WTC11 (cell line): ENCODE results near the gene SYPL1. TPM values are rescaled to one million over a fixed set of nuclear protein-coding genes. Genes with fewer than 3 reads are reported as not detected.
A peak's percentile ranks its signal among the peaks of the same experiment; 100 is the strongest.

Experiments
- ATAC-seq: fragments of 200-7000 bp; cut with Tn5 transposase; 2 replicates; pipeline ENCODE4 v1.10.0; 2021; ENCODE audit warnings: mild to moderate bottlenecking, moderate library complexity
- CTCF ChIA-PET: fragments of 300-600 bp; sonication (Branson Sonifier 250); formaldehyde crosslinking; loops from one replicate; lab custom pipeline; 2021; ENCODE audit warnings: antibody characterized with exemption; lab: Charles Lee
- POLR2A ChIA-PET: fragments of 350-600 bp; sonication (Branson Sonifier 250); formaldehyde crosslinking; loops from one replicate; lab custom pipeline; 2021; ENCODE audit warnings: antibody characterized with exemption; lab: Charles Lee
- DNase-seq: peaks from one replicate; pipeline ENCODE4 v3.0.0; 2021; ENCODE audit warnings: low spot score
- H3K27ac Mint-ChIP-seq: 2 replicates; pipeline ENCODE4 v1.8.0; 2021; ENCODE audit warnings: mixed read lengths
- H3K27me3 Mint-ChIP-seq: 2 replicates; pipeline ENCODE4 v1.8.0; 2021; ENCODE audit warnings: low read depth, mild to moderate bottlenecking, moderate library complexity, mixed read lengths
- H3K36me3 Mint-ChIP-seq: 2 replicates; pipeline ENCODE4 v1.8.0; 2021; ENCODE audit warnings: mixed read lengths
- H3K4me1 Mint-ChIP-seq: 2 replicates; pipeline ENCODE4 v1.8.0; 2022; ENCODE audit warnings: mixed read lengths
- H3K4me3 Mint-ChIP-seq: 2 replicates; pipeline ENCODE4 v1.8.0; 2021; ENCODE audit warnings: mild to moderate bottlenecking, moderate library complexity, mixed read lengths
- H3K9me3 Mint-ChIP-seq: 2 replicates; pipeline ENCODE4 v1.8.0; 2021; ENCODE audit warnings: mixed read lengths
- ETV6 ChIP-seq: sonication (generic); formaldehyde crosslinking; IDR thresholded peaks from 2 replicates; pipeline ENCODE4 v1.8.1; 2022; ENCODE audit warnings: mild to moderate bottlenecking, missing genetic modification reagents
- FOXK1 ChIP-seq: sonication (generic); formaldehyde crosslinking; IDR thresholded peaks from 2 replicates; pipeline ENCODE4 v1.8.0; 2022; ENCODE audit warnings: mild to moderate bottlenecking, moderate library complexity, missing genetic modification reagents
- JAZF1 ChIP-seq: fragments of 250-450 bp; sonication (Bioruptor Pico); IDR thresholded peaks from 2 replicates; pipeline ENCODE4 v1.9.0; 2021; ENCODE audit warnings: moderate library complexity, mild to moderate bottlenecking, inconsistent platforms
- TCF7 ChIP-seq: sonication (generic); formaldehyde crosslinking; IDR thresholded peaks from 2 replicates; pipeline ENCODE4 v1.8.0; 2022; ENCODE audit warnings: mild to moderate bottlenecking, low read depth, missing genetic modification reagents, moderate library complexity
- TEAD1 ChIP-seq: sonication (generic); formaldehyde crosslinking; IDR thresholded peaks from 2 replicates; pipeline ENCODE4 v1.8.0; 2022; ENCODE audit warnings: mild to moderate bottlenecking, missing genetic modification reagents
- TP53 ChIP-seq: sonication (generic); formaldehyde crosslinking; IDR thresholded peaks from 2 replicates; pipeline ENCODE4 v1.8.1; 2023; ENCODE audit warnings: mild to moderate bottlenecking, missing genetic modification reagents
- ZNF121 ChIP-seq: sonication (generic); formaldehyde crosslinking; IDR thresholded peaks from 2 replicates; pipeline ENCODE4 v1.8.0; 2023; ENCODE audit warnings: missing genetic modification reagents
- ZNF423 ChIP-seq: fragments of 250-450 bp; sonication (Bioruptor Pico); IDR thresholded peaks from 2 replicates; pipeline ENCODE4 v2.1.2; 2022; ENCODE audit warnings: mild to moderate bottlenecking, moderate library complexity
- total RNA-seq: library from RNA; stranded (reverse); gene quantifications from 3 replicates; pipeline ENCODE4 v1.2.3, GENCODE V29; 2021
- TF ChIP-seq, protein P1 (sequence below): fragments of 250-450 bp; sonication (Bioruptor Pico); IDR thresholded peaks from 2 replicates; pipeline ENCODE4 v1.9.0; 2021; ENCODE audit warnings: mild to moderate bottlenecking
- TF ChIP-seq, protein P2 (sequence below): sonication (generic); formaldehyde crosslinking; IDR thresholded peaks from 2 replicates; pipeline ENCODE4 v1.8.1; 2022; ENCODE audit warnings: mild to moderate bottlenecking, missing genetic modification reagents, moderate library complexity, borderline replicate concordance
- TF ChIP-seq, protein P3 (sequence below): sonication (generic); formaldehyde crosslinking; IDR thresholded peaks from 2 replicates; pipeline ENCODE4 v1.8.0; 2022; ENCODE audit warnings: missing genetic modification reagents
- TF ChIP-seq, protein P4 (sequence below): sonication (generic); formaldehyde crosslinking; IDR thresholded peaks from 2 replicates; pipeline ENCODE4 v1.8.0; 2022; ENCODE audit warnings: mild to moderate bottlenecking, missing genetic modification reagents
- TF ChIP-seq, protein P5 (sequence below): fragments of 250-450 bp; sonication (Bioruptor Pico); conservative IDR thresholded peaks from 2 replicates; pipeline ENCODE4 v1.9.0; 2021; ENCODE audit warnings: mild to moderate bottlenecking
- TF ChIP-seq, protein P6 (sequence below): fragments of 200-600 bp; IDR thresholded peaks from 2 replicates; pipeline ENCODE4 v1.8.0; 2022; ENCODE audit warnings: antibody characterized with exemption

Gene SYPL1
- total RNA-seq, 1 experiment from 2014 or later, result 54.8 TPM

DNA sequence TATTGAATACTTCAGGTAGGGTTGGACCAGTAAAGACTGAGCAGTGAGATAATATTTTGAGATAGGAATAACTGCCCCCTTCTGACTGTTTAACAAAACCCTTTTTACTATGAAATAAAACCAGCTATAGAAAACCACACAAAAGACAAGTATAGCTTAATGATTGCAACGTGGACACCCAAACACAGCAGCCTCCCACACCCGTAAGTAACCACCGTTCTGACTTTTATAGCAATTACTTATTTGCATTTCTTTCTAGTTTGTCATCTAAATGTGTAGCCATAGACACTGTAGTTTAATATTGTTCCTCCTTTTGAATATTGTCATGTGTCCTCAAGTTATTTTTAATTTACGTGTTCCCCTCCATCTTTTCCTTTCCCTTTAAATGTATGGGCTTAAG, 42.9 kb upstream of the SYPL1 start:
- no peak overlapping the region for H3K27ac Mint-ChIP-seq
- ChIA-PET CTCF (interaction anchor here (1.1 to 3.9 kb wide), 7 partner anchors 13 to 278 kb away, joined by 3 to 44 read pairs (median 10); no protein-coding TSS in a partner anchor), POLR2A (no interaction called here)
- TF ChIP-seq, protein P1, sequence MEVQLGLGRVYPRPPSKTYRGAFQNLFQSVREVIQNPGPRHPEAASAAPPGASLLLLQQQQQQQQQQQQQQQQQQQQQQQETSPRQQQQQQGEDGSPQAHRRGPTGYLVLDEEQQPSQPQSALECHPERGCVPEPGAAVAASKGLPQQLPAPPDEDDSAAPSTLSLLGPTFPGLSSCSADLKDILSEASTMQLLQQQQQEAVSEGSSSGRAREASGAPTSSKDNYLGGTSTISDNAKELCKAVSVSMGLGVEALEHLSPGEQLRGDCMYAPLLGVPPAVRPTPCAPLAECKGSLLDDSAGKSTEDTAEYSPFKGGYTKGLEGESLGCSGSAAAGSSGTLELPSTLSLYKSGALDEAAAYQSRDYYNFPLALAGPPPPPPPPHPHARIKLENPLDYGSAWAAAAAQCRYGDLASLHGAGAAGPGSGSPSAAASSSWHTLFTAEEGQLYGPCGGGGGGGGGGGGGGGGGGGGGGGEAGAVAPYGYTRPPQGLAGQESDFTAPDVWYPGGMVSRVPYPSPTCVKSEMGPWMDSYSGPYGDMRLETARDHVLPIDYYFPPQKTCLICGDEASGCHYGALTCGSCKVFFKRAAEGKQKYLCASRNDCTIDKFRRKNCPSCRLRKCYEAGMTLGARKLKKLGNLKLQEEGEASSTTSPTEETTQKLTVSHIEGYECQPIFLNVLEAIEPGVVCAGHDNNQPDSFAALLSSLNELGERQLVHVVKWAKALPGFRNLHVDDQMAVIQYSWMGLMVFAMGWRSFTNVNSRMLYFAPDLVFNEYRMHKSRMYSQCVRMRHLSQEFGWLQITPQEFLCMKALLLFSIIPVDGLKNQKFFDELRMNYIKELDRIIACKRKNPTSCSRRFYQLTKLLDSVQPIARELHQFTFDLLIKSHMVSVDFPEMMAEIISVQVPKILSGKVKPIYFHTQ, result no peak
- no peak for TF ChIP-seq TP53 (CRISPR knock-in tag)
- no peak for TF ChIP-seq TCF7 (CRISPR knock-in tag)
- no peak for TF ChIP-seq ZNF423
- TF ChIP-seq, protein P2, sequence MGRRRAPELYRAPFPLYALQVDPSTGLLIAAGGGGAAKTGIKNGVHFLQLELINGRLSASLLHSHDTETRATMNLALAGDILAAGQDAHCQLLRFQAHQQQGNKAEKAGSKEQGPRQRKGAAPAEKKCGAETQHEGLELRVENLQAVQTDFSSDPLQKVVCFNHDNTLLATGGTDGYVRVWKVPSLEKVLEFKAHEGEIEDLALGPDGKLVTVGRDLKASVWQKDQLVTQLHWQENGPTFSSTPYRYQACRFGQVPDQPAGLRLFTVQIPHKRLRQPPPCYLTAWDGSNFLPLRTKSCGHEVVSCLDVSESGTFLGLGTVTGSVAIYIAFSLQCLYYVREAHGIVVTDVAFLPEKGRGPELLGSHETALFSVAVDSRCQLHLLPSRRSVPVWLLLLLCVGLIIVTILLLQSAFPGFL (CRISPR knock-in tag), result no peak
- TF ChIP-seq, protein P3, sequence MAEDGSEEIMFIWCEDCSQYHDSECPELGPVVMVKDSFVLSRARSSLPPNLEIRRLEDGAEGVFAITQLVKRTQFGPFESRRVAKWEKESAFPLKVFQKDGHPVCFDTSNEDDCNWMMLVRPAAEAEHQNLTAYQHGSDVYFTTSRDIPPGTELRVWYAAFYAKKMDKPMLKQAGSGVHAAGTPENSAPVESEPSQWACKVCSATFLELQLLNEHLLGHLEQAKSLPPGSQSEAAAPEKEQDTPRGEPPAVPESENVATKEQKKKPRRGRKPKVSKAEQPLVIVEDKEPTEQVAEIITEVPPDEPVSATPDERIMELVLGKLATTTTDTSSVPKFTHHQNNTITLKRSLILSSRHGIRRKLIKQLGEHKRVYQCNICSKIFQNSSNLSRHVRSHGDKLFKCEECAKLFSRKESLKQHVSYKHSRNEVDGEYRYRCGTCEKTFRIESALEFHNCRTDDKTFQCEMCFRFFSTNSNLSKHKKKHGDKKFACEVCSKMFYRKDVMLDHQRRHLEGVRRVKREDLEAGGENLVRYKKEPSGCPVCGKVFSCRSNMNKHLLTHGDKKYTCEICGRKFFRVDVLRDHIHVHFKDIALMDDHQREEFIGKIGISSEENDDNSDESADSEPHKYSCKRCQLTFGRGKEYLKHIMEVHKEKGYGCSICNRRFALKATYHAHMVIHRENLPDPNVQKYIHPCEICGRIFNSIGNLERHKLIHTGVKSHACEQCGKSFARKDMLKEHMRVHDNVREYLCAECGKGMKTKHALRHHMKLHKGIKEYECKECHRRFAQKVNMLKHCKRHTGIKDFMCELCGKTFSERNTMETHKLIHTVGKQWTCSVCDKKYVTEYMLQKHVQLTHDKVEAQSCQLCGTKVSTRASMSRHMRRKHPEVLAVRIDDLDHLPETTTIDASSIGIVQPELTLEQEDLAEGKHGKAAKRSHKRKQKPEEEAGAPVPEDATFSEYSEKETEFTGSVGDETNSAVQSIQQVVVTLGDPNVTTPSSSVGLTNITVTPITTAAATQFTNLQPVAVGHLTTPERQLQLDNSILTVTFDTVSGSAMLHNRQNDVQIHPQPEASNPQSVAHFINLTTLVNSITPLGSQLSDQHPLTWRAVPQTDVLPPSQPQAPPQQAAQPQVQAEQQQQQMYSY (CRISPR knock-in tag), result no peak
- TF ChIP-seq, protein P4, sequence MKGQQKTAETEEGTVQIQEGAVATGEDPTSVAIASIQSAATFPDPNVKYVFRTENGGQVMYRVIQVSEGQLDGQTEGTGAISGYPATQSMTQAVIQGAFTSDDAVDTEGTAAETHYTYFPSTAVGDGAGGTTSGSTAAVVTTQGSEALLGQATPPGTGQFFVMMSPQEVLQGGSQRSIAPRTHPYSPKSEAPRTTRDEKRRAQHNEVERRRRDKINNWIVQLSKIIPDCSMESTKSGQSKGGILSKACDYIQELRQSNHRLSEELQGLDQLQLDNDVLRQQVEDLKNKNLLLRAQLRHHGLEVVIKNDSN (CRISPR knock-in tag), result no peak
- no peak for TF ChIP-seq FOXK1 (CRISPR knock-in tag)
- TF ChIP-seq ZNF121, result no peak
- TF ChIP-seq, protein P5, sequence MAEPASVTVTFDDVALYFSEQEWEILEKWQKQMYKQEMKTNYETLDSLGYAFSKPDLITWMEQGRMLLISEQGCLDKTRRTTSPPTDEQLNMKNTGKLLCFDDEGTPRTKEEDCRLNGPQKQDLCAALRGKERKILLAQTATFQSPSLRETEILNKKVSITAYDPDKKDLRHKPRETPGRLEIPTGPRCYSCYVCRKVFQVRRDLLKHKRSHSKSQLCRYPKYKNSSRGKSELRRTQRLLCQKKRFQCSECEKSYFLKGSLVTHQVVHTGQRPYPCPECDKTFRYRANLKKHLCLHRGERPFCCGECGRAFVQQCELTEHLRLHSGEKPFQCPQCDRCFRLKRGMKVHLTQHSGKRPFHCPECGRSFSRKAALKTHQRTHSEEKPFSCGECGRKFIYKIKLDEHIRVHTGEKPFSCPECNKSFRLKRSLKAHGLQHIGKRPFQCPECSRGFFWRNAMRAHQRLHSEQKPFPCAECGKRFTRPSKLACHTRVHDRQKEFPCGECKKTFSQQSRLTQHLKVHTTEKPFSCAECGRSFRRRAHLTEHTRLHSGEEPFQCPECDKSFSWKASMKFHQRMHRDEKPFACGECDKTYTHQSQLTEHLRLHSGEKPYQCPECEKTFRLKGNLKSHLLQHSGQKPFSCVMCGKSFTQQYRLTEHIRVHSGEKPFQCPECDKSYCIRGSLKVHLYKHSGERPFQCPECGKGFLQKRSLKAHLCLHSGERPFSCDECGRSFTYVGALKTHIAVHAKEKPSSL (CRISPR knock-in tag), result no peak
- no peak overlapping the region for H3K4me3 Mint-ChIP-seq
- H3K4me1 Mint-ChIP-seq, result peaks cover 9% of the 10 kb centered on the region
- ATAC-seq (no peak), DNase-seq (no peak)
- peaks cover 6% of the 10 kb centered on the region for H3K9me3 Mint-ChIP-seq
- H3K27me3 Mint-ChIP-seq, result no peaks in the 10 kb centered on the region; the same call in 1 of the 2 replicates
- H3K36me3 Mint-ChIP-seq, result peaks cover 3% of the 10 kb centered on the region; the same call in 1 of the 2 replicates

DNA sequence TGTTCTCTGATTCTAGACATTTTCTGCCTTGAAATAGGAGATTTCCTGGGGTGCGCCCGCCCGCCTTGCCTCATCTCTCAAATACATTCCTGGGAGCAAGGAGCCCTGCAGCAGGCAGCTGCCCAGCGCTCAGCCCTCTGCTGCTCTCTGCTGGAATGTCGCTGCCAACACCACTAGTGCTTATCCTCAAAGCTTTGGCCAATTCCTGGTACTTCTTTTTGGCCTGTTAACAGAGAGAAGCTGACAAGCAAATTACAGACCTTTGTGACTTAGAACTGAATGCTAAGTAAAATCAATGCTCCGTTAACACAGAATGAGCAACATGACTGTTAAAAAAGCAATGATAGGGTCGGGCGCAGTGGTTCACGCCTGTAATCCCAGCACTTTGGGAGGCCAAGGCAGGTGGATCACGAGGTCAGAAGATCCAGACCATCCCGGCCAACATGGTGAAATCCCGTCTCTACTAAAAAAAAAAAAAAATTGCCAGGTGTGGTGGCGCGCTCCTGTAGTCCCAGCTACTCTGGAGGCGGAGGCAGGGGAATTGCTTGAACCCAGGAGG, 41.9 kb upstream of the SYPL1 start:
- no peaks in the 10 kb centered on the region; the same call in 1 of the 2 replicates for H3K27me3 Mint-ChIP-seq
- TF ChIP-seq, protein P6, sequence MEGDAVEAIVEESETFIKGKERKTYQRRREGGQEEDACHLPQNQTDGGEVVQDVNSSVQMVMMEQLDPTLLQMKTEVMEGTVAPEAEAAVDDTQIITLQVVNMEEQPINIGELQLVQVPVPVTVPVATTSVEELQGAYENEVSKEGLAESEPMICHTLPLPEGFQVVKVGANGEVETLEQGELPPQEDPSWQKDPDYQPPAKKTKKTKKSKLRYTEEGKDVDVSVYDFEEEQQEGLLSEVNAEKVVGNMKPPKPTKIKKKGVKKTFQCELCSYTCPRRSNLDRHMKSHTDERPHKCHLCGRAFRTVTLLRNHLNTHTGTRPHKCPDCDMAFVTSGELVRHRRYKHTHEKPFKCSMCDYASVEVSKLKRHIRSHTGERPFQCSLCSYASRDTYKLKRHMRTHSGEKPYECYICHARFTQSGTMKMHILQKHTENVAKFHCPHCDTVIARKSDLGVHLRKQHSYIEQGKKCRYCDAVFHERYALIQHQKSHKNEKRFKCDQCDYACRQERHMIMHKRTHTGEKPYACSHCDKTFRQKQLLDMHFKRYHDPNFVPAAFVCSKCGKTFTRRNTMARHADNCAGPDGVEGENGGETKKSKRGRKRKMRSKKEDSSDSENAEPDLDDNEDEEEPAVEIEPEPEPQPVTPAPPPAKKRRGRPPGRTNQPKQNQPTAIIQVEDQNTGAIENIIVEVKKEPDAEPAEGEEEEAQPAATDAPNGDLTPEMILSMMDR, result peak; percentile 64
- TF ChIP-seq TEAD1 (peak; percentile 74; the same call in 1 of the 2 replicates), JAZF1 (no peak), ETV6 (CRISPR knock-in tag) (0 out of 2 replicates have a peak, but pooled peaks have one; percentile 46)

More for the DNA sequence above, 41.9 kb upstream of the SYPL1 start:
- POLR2A ChIA-PET, result interaction anchor here (0.7 kb wide), 1 partner anchor 16 kb away, joined by 3 read pairs; no protein-coding TSS in a partner anchor
- ATAC-seq (peak; percentile 99), DNase-seq (peak; percentile 90)
- no peak overlapping the region for H3K4me3 Mint-ChIP-seq
- peaks cover 9% of the 10 kb centered on the region for H3K4me1 Mint-ChIP-seq
- H3K36me3 Mint-ChIP-seq, result peaks cover 3% of the 10 kb centered on the region; the same call in 1 of the 2 replicates
- CTCF ChIA-PET, result interaction anchor here (0.6 to 3.9 kb wide), 42 partner anchors 9 to 560 kb away, joined by 3 to 44 read pairs (median 5); partner anchors contain the start of gene SYPL1
- peaks cover 6% of the 10 kb centered on the region for H3K9me3 Mint-ChIP-seq
- H3K27ac Mint-ChIP-seq, result no peak overlapping the region
